ENCODE data around the gene CUX1.
A peak's percentile ranks its signal among the peaks of the same experiment; 100 is the strongest.

CUX1 gene

GRCh38 chr7:102155821-102156441 is 338.5 kb downstream of the CUX1 start:
- Histone ChIP-seq H4K20me1 (ENCODE audit: insufficient read depth, low read length) (no peaks in the 10 kb centered on the region), H3K9me3 (ENCODE audit: insufficient read depth, low read length, severe bottlenecking) (no peaks in the 10 kb centered on the region), H3K4me1 (ENCODE audit: insufficient read depth, low read length) (no peaks in the 10 kb centered on the region), H3K79me2 (ENCODE audit: insufficient read depth, low read length) (no peaks in the 10 kb centered on the region), H3K4me3 (ENCODE audit: low read depth in 1 of 2, low read length in 2 of 2) (no peak overlapping the region), H3K36me3 (ENCODE audit: insufficient read depth, low read length) (peaks cover 50% of the 10 kb centered on the region), H3K27ac (ENCODE audit: low read length) (no peak overlapping the region), H2AFZ (ENCODE audit: low read depth, low read length) (no peak overlapping the region), H3K9ac (ENCODE audit: low read depth, low read length) (no peak overlapping the region), H3K27me3 (ENCODE audit: insufficient read depth, low read length, poor library complexity) (no peaks in the 10 kb centered on the region), H3K4me2 (ENCODE audit: insufficient read depth, low read length) (no peak overlapping the region)
- DNase-seq (no peak), ATAC-seq (ENCODE audit: insufficient read depth, low read depth) (no peak)
- TF ChIP-seq EZH2 (IDR thresholded peaks at IDR 0.05; ENCODE audit: borderline replicate concordance, low read depth, low read length, severe bottlenecking), result no peak
- TF ChIP-seq CTCF (IDR thresholded peaks at IDR 0.05; ENCODE audit: borderline replicate concordance, extremely low read depth, low read length, poor library complexity, severe bottlenecking), result no peak

GRCh38 chr7:102156867-102157266 is 339.4 kb downstream of the CUX1 start:
- Histone ChIP-seq H3K27ac (ENCODE audit: low read length) (0 out of 2 replicates have a peak overlapping the region, but pooled peaks have one; percentile 4), H3K9ac (ENCODE audit: low read depth, low read length) (no peak overlapping the region)

DNA sequence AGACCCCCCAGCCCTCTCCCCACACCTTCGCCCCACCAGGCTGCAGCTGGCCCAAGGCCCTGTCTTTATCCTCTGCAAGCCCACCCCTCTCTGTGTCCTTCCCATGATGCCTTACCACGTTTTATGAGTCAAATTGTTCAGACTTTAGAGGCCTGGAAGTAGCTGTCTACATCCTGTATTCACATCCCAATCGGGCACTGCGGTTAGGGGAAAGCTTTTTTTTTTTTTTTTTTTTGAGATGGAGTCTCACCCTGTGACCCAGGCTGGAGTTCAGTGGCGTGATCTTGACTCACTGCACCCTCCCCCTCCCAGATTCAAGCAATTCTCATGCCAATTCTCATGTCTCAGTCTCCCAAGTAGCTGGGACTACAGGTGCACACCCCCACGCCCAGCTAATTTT is 347.7 kb downstream of the CUX1 start:
- Histone ChIP-seq H3K9ac (ENCODE audit: low read depth, low read length) (no peak overlapping the region), H3K4me1 (ENCODE audit: insufficient read depth, low read length) (peaks cover 5% of the 10 kb centered on the region; the same call in 1 of the 2 replicates), H3K79me2 (ENCODE audit: insufficient read depth, low read length) (no peaks in the 10 kb centered on the region), H3K9me3 (ENCODE audit: insufficient read depth, low read length, severe bottlenecking) (no peaks in the 10 kb centered on the region), H3K27me3 (ENCODE audit: insufficient read depth, low read length, poor library complexity) (no peaks in the 10 kb centered on the region), H4K20me1 (ENCODE audit: insufficient read depth, low read length) (peaks cover 3% of the 10 kb centered on the region; the same call in 1 of the 2 replicates), H3K4me2 (ENCODE audit: insufficient read depth, low read length) (no peak overlapping the region), H3K27ac (ENCODE audit: low read length) (0 out of 2 replicates have a peak overlapping the region, but pooled peaks have one; percentile 13), H3K4me3 (ENCODE audit: low read depth in 1 of 2, low read length in 2 of 2) (no peak overlapping the region), H3K36me3 (ENCODE audit: insufficient read depth, low read length) (peaks cover 78% of the 10 kb centered on the region), H2AFZ (ENCODE audit: low read depth, low read length) (no peak overlapping the region)
- DNase-seq (no peak), ATAC-seq (ENCODE audit: insufficient read depth, low read depth) (no peak)
- TF ChIP-seq EZH2 (IDR thresholded peaks at IDR 0.05; ENCODE audit: borderline replicate concordance, low read depth, low read length, severe bottlenecking), result no peak
- TF ChIP-seq CTCF (IDR thresholded peaks at IDR 0.05; ENCODE audit: borderline replicate concordance, extremely low read depth, low read length, poor library complexity, severe bottlenecking), result no peak

More at GRCh38 chr7:102156867-102157266, 339.4 kb downstream of the CUX1 start:
- Histone ChIP-seq H2AFZ (ENCODE audit: low read depth, low read length) (no peak overlapping the region), H3K4me3 (ENCODE audit: low read depth in 1 of 2, low read length in 2 of 2) (no peak overlapping the region), H3K4me2 (ENCODE audit: insufficient read depth, low read length) (no peak overlapping the region), H3K9me3 (ENCODE audit: insufficient read depth, low read length, severe bottlenecking) (no peaks in the 10 kb centered on the region), H3K79me2 (ENCODE audit: insufficient read depth, low read length) (no peaks in the 10 kb centered on the region), H3K36me3 (ENCODE audit: insufficient read depth, low read length) (peaks cover 52% of the 10 kb centered on the region), H4K20me1 (ENCODE audit: insufficient read depth, low read length) (no peaks in the 10 kb centered on the region), H3K27me3 (ENCODE audit: insufficient read depth, low read length, poor library complexity) (no peaks in the 10 kb centered on the region), H3K4me1 (ENCODE audit: insufficient read depth, low read length) (no peaks in the 10 kb centered on the region)
- DNase-seq (no peak), ATAC-seq (ENCODE audit: insufficient read depth, low read depth) (peak; percentile 54; the same call in 2 of the 3 replicates)
- TF ChIP-seq CTCF (IDR thresholded peaks at IDR 0.05; ENCODE audit: borderline replicate concordance, extremely low read depth, low read length, poor library complexity, severe bottlenecking) (no peak), EZH2 (IDR thresholded peaks at IDR 0.05; ENCODE audit: borderline replicate concordance, low read depth, low read length, severe bottlenecking) (no peak)
